ENCODE measurements around the gene UGT3A2. TPM values are rescaled to one million over a fixed set of nuclear protein-coding genes. Genes with fewer than 3 reads are reported as not detected.

The UGT3A2 gene
- polyA plus RNA-seq, 3 donors, result not detected

DNA sequence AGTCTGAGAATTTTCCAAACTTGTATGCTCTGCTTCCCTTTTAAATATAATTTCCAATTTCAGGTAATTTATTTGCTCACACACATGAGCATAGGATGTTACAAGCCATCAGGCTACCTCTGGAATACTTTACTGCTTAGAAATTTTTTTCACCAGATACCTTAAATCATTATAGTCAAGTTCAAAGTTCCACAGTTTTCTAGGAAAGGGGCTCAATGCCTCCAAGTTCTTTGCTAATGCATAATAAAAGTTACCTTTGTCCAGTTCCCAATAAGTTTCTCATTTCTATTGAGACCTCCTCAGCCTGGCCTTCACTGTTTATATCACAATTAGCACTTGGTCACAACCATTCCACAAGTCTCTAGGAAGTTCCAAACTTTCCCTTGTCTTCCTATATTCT is 59.3 kb downstream of the UGT3A2 start:
- peaks cover 0 to 4% (median 0%) of the 10 kb centered on the region in 3 donors for H3K27me3 Mint-ChIP-seq (ENCODE audit: low read depth in 3 of 3)
- Histone ChIP-seq H3K36me3 (replicated peaks in 1 of 2; ENCODE audit: control insufficient read depth in 1 of 2, insufficient read depth in 2 of 2, low read length in 2 of 2) (no peaks in the 10 kb centered on the region), H2AFZ (ENCODE audit: insufficient read depth, low read depth, low read length, poor library complexity, severe bottlenecking) (no peak overlapping the region), H3K9ac (ENCODE audit: insufficient read depth, low read length, poor library complexity, severe bottlenecking) (no peak overlapping the region), H3K4me2 (replicated peaks; ENCODE audit: extremely low read depth, low read length, poor library complexity, severe bottlenecking) (no peak overlapping the region), H3K4me1 (ENCODE audit: control insufficient read depth in 1 of 2, insufficient read depth in 2 of 2, low read length in 2 of 2) (no peaks in the 10 kb centered on the region), H3K9me3 (replicated peaks in 1 of 2; ENCODE audit: control insufficient read depth in 1 of 2, insufficient read depth in 1 of 2, low read length in 2 of 2) (peaks cover 11 to 18% of the 10 kb centered on the region in 2 donors), H3K79me2 (ENCODE audit: insufficient read depth, low read length) (no peaks in the 10 kb centered on the region), H4K20me1 (ENCODE audit: insufficient read depth, low read length) (no peaks in the 10 kb centered on the region), H3K4me3 (replicated peaks in 1 of 3; ENCODE audit: low read depth in 2 of 3, low read length in 3 of 3) (no peak overlapping the region), H3K27me3 (ENCODE audit: control insufficient read depth in 2 of 2, insufficient read depth in 2 of 2, low read length in 2 of 2) (no peaks in the 10 kb centered on the region), H3K27ac (ENCODE audit: low read depth in 1 of 2, low read length in 2 of 2) (no peak overlapping the region)
- TF ChIP-seq, protein P1, sequence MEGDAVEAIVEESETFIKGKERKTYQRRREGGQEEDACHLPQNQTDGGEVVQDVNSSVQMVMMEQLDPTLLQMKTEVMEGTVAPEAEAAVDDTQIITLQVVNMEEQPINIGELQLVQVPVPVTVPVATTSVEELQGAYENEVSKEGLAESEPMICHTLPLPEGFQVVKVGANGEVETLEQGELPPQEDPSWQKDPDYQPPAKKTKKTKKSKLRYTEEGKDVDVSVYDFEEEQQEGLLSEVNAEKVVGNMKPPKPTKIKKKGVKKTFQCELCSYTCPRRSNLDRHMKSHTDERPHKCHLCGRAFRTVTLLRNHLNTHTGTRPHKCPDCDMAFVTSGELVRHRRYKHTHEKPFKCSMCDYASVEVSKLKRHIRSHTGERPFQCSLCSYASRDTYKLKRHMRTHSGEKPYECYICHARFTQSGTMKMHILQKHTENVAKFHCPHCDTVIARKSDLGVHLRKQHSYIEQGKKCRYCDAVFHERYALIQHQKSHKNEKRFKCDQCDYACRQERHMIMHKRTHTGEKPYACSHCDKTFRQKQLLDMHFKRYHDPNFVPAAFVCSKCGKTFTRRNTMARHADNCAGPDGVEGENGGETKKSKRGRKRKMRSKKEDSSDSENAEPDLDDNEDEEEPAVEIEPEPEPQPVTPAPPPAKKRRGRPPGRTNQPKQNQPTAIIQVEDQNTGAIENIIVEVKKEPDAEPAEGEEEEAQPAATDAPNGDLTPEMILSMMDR (IDR thresholded peaks at IDR 0.05), result no peak
- H3K36me3 Mint-ChIP-seq, result no peaks in the 10 kb centered on the region
- H3K4me3 Mint-ChIP-seq, result no peak overlapping the region
- peaks cover 18 to 31% (median 23%) of the 10 kb centered on the region in 7 donors for H3K9me3 Mint-ChIP-seq
- DNase-seq, result no peak
- intact Hi-C loops (cut with micrococcal nuclease), result no loop called here
- no peak overlapping the region for H3K27ac Mint-ChIP-seq
- no peaks in the 10 kb centered on the region for H3K4me1 Mint-ChIP-seq

DNA sequence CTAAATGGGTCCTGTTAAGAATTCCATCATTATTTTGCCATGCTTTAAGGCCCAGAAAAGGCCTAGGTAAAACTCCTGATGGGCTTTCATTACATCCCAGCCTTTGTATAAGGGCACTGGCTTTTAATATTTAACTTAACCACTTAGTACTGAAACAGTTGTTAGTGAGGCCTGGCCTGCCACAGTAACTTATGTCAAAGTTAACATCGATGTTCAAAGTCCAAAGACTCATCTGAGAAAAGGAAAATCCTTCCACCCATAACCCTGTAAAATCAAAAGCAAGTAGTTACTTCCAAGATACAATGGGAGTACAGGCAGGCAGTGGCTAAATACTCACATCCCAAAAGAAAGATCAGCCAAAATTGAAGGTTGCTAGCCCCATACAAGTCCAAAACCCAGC is 60.5 kb downstream of the UGT3A2 start:
- Mint-ChIP-seq H3K4me3 (no peak overlapping the region), H3K9me3 (peaks cover 18 to 29% (median 21%) of the 10 kb centered on the region in 7 donors), H3K4me1 (no peaks in the 10 kb centered on the region), H3K36me3 (no peaks in the 10 kb centered on the region), H3K27ac (no peak overlapping the region), H3K27me3 (ENCODE audit: low read depth in 3 of 3) (peaks cover 0 to 4% (median 2%) of the 10 kb centered on the region in 3 donors)
- H3K9me3 ChIP-seq (replicated peaks in 1 of 2; ENCODE audit: control insufficient read depth in 1 of 2, insufficient read depth in 1 of 2, low read length in 2 of 2), result peaks cover 11 to 18% of the 10 kb centered on the region in 2 donors
- no peaks in the 10 kb centered on the region for H4K20me1 ChIP-seq (ENCODE audit: insufficient read depth, low read length)
- H3K9ac ChIP-seq (ENCODE audit: insufficient read depth, low read length, poor library complexity, severe bottlenecking), result no peak overlapping the region
- no peak overlapping the region for H3K4me3 ChIP-seq (replicated peaks in 1 of 3; ENCODE audit: low read depth in 2 of 3, low read length in 3 of 3)
- intact Hi-C loops (cut with micrococcal nuclease), result no loop called here
- TF ChIP-seq, protein P1 (IDR thresholded peaks at IDR 0.05), result no peak
- H3K4me2 ChIP-seq (replicated peaks; ENCODE audit: extremely low read depth, low read length, poor library complexity, severe bottlenecking), result no peak overlapping the region
- no peaks in the 10 kb centered on the region for H3K79me2 ChIP-seq (ENCODE audit: insufficient read depth, low read length)
- DNase-seq, result no peak
- no peaks in the 10 kb centered on the region for H3K36me3 ChIP-seq (replicated peaks in 1 of 2; ENCODE audit: control insufficient read depth in 1 of 2, insufficient read depth in 2 of 2, low read length in 2 of 2)
- no CpG with 5 or more reads among the region's 1 CpG for WGBS (ENCODE audit: insufficient coverage)
- no peak overlapping the region for H3K27ac ChIP-seq (ENCODE audit: low read depth in 1 of 2, low read length in 2 of 2)
- no peaks in the 10 kb centered on the region for H3K4me1 ChIP-seq (ENCODE audit: control insufficient read depth in 1 of 2, insufficient read depth in 2 of 2, low read length in 2 of 2)
- H2AFZ ChIP-seq (ENCODE audit: insufficient read depth, low read depth, low read length, poor library complexity, severe bottlenecking), result no peak overlapping the region
- no peaks in the 10 kb centered on the region for H3K27me3 ChIP-seq (ENCODE audit: control insufficient read depth in 2 of 2, insufficient read depth in 2 of 2, low read length in 2 of 2)
